Activated naive CD8-positive, alpha-beta T cell treated with anti-CD3 and anti-CD28 coated beads, Interleukin-2, amount 50 U/mL, for 16 hours (primary cell): ENCODE data around the gene NUTF2.
"Not testable (repeated sequence)": the region's sequence is repeated elsewhere in the genome, so short reads cannot be mapped to it uniquely, and the experiment has no call there.

ENCODE experiments used
- DNase-seq: peaks from one replicate; pipeline ENCODE4 v3.0.0-alpha.2; 2020; ENCODE audit warnings: low read depth, low spot score

Gene NUTF2

DNA sequence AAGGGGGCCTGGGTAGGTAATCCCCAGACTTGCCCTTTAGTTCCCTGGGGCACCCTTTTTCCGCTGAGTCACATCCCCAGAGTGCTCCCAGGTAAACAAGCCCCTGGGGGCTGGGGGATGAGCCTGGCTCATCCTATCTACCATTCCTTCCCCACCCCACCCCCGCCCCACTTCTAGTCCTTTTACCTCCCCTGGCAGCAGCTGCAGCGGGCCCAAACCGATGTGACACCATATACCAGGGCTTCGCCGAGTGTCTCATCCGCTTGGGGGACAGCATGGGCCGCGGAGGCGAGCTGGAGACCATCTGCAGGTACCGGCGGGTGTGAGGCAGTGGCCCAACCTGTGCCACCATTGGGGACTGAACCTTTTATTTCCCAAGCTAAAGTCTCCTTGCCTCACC, 38.8 kb downstream of the NUTF2 start:
- no peak for DNase-seq

DNA sequence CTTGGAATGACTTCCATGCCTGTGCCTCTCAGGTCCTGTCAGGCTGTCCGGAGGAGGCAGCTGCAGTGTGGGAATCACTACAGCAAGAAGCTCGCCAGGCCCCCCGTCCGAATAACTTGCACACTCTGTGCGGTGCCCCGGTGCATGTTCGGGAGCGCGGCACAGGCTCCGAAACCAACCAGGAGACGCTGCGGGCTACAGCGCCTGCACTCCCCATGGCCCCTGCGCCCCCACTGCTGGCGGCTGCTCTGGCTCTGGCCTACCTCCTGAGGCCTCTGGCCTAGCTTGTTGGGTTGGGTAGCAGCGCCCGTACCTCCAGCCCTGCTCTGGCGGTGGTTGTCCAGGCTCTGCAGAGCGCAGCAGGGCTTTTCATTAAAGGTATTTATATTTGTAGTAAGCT, 39.2 kb downstream of the NUTF2 start:
- DNase-seq, result no peak

DNA sequence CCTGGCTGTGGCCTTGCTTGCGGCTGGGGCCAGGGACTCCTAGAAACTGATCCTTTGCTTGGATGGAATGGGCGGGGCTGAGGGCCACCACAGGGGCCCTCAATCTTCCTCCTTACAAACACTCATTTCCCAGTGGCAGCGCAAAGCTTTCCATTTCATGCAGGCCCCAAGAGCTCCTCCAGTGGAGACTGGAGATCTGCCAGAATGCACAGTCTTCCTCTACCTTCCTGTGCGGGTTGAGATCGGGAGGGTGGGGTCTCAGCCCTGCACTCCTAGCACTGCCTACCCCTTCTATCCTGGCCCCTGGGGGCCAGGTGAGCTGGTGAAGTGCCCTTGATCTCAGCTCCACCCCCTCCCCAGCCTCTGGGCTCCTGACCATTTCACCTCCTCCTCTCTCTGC, 39.7 kb downstream of the NUTF2 start:
- no peak for DNase-seq

DNA sequence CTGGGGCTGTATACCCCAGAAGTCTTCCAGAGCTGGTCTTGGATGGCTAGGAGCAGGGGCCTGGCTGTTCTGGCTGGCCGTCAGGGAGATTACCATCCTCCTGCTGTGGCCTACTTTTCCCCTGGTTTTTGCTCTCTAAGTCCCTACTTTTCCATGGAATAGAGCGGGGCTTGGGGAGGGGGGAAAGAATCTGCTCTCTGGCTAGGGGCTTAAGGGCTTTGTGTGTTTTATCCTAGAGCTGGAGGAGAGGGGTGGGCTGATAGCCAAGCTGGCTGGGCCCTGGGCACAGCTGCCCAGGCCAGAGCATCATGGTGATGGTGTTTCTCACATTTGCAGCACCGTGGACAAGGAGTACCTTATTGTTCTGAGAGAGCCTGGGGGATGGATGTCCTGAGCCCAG, 41.6 kb downstream of the NUTF2 start:
- no peak for DNase-seq

DNA sequence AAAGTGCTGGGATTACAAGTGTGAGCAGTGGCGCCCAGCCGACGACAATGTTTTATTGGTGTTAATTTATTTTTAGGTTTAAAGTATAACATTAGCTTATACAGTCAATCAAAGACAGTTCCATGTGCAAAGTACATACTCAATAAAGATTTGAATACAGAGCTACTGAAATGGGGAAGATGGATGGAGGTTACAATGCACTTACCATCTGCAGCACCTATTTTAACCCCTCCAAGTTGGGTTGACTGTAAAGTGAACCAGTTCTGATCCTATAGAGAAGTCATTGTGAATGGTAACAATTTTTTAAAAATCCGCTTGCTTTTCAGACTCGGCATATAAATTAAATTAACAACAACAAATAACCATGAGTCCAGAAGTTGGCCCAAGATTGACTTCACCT, 45.6 kb downstream of the NUTF2 start:
- no peak for DNase-seq

DNA sequence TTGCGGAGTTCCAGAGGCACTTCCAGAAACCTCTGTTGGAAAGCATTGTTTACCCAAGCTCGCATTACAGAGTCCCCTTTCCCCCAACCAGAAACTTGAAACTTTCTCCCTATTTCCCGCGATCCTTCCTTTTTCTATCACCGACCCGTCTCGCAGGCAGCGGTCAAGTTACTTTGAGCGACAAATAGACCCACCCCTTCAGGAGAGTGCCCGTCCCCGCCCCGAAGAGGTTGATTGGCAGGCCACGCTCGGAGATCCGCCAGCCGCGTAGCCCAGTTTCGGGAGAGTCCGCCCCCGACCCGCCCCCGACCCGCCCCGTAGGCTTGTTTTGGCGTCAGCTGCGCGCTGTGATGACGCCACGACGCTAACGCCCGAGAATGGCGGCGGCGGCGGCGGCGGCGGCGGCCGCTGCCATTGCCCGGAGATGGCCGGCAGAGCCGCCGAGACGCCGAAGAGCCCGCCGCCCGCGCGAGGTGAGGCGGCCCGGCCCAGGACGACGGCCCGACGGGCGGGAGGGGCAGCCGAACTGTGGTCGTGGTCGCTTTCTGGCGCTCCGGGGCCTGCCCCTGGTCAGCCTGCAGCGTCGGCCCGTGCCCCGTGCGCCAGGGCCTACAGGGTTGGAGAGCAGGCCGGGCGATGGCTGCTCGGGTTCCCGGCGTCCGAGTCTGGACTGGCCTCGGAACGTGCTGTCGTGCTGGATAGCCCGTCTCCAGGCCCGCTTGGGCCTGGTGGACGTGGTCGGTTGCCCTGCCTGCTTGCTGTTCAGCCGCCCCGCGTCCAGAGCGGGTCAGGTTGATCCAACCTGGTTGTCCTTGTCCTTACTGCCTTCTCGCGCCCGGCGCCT, 46.4 kb downstream of the NUTF2 start, which contains the start of gene PSKH1:
TSS of gene PSKH1 (plus strand) at position 356 of the 844 bp plus-strand sequence. CDS start 15,496 bp downstream, outside the sequence.
- DNase-seq, result peak; percentile 88

DNA sequence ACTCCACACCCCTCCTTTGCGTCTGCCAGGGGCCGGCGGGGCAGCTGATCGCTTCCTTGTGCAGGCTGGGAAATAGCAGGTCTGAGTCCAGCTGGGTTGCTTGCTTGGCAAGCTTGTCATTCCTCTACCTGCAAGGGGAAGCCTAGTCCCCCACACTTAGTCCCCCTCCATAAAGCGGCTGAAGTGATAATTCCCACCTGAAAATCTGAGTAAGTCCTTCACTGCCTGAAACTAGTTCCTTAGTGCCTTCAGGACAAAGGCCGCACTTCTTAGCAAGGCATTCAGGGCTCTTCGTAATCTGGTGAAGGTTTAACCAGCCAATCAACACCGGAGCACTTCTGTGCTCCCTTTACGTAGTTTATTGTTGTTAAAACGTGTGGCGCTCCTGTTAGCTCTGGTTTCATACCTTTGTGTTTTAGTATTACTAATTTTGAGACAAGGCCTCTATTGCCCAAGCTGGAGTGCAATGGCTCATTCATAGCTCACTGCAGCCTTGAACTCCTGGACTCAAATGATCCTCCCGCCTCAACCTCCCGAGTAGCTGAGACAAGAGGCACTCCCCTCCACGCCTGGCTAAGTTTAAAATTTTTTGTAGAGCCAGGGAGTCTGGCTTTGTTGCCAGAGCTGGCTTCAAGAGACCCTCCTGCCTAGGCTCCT, 47.1 kb downstream of the NUTF2 start:
- no peak for DNase-seq

DNA sequence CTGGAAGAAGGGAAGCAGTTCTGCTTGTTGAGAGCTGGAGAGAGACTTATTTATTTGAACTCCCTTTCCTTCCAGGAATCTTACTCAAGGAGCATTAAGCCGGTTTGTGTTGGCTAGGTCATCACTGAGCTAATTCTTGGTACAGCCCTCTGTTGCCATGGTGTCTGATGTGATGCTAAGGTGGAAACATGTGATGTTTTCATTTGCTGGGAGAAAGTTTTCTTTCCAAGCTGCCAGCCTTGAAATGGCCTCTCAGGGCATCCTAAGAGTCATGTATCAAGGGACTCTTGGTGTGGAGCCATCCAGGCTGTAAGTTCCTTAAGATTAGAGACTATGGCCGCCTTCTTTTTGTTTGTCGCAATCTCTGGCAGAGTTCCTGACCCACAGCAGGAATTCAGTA, 50.5 kb downstream of the NUTF2 start:
- DNase-seq, result no peak

DNA sequence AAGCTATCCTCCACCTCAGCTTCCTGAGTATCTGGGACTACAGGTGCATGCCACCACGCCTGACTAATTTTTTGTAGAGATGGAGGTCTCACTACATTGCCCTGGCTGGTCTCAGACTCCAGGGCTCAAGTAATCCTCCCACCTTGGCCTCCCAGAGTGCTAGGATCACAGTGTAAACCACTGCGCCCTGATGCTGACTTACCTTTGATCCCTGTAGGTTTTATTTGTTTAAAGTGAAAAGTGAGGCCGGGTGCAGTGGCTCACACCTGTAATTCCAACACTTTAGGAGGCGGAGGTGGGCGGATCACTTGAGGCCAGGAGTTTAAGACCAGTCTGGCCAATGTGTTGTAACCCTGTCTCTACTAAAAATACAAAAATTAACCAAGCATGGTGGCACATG, 55.0 kb downstream of the NUTF2 start:
- DNase-seq, result no peak

DNA sequence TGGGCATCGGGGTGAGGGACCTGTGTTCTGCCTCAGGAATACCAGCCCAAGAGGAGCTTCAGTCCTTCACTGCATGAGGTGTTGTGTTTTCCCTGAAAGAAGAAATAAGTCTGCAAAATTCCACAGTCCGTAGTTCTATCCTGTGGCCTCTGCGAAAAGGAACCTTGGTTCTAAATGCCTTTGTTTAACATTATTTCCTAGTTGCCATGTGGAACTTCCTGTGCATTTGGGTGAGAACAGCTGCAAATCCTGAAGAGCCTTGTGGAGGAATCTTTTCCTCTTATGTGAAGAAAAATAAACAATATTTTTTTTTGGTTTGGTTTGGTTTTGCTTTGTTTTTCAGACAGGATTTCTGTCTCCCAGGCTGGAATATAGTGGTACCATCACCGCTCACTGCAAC, 56.1 kb downstream of the NUTF2 start:
- DNase-seq, result no peak

DNA sequence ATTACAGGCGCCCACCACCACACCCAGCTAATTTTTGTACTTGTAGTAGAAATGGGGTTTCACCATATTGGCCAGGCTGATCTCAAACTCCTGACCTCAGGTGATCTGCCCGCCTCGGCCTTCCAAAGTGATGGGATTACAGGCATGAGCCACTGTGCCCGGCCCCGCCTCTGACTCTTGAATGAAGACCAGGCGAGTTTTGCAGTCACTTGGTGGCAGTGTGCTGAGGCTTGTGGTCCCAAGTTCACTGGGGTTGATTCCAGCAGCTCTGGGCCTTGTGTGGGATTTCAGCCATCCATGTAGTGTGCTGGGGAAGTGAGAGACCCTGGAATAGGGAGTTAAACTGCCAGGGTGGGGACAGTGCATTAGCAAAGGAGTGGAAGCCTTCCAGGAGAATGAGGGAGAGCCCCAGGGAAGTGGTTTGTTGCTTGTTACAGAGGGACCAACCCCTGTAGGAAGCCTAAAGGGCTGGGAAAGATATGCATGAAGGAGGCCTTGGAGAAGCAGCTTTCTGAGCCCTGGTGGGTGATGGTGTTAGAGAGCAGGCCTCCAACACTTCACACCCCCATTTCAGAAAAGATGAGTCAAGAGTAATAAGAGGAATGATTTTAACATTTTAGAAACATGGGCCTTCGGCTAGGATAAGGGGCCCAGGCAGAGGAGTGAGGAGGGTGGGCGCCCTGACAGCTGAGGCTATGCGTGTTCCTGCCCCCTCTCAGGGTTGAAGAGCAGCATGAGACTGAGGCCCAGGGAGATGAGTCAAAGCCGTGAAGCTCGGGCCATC, 60.9 kb downstream of the NUTF2 start:
- DNase-seq, result no peak

DNA sequence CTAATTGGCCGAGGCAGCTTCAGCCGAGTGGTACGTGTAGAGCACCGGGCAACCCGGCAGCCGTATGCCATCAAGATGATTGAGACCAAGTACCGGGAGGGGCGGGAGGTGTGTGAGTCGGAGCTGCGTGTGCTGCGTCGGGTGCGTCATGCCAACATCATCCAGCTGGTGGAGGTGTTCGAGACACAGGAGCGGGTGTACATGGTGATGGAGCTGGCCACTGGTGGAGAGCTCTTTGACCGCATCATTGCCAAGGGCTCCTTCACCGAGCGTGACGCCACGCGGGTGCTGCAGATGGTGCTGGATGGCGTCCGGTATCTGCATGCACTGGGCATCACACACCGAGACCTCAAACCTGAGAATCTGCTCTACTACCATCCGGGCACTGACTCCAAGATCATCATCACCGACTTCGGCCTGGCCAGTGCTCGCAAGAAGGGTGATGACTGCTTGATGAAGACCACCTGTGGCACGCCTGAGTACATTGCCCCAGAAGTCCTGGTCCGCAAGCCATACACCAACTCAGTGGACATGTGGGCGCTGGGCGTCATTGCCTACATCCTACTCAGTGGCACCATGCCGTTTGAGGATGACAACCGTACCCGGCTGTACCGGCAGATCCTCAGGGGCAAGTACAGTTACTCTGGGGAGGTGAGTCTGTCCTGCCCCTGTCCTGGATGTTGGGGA, 62.5 kb downstream of the NUTF2 start:
- DNase-seq, result no peak

DNA sequence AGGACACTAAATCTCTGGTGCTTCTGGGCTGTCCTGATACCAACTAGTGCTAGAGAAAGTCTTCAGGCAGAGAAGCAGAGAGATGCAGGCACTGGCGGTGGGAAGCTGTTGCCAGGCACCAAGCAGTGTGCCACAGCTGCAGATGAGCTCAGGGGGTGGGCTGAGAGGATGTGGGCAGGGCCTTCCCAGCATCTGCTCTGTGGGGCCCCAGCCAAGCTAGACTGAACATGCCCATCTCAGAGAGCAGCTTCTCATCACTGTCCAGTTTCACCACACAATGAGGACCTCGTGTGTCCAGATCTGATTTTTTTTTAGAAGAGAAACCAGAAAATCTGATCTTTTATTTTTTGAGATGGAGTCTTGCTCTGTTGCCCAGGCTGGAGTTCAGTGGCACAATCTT, 63.4 kb downstream of the NUTF2 start:
- DNase-seq, result no peak

DNA sequence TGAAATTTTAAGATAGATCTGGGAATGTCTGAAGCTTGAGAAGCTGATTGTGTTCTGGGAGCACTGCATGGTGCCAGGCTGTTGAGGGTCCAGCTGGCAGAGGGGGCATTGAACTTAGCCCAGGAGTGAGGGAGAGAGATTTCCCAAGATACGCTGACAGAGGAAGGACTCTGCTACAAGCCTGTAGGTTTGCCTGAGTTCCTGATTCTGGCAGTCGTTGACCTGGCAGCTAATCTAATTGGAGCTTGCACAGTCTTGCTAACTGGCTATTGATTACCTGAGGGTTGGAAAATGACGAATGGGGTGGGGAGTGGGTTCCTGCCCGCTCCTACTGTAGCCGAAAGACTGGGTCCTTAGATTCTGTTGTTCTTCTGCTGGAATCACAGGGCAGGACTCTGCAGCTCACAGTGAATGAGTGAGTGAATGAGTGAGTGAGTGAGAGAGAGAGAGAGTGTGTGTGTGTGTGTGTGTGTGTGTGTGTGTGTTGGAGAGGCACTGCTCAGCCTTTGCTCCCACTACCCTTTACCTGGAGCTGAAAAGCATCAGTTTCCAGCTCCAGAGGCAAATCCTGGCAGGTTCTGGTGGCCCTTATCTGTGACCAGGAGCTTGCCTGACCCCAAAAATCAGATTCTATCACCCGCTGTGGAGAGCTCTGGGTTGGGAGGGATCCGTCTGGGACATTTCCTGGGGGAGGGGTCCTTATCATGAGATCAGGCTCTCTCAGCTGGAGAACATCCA, 68.2 kb downstream of the NUTF2 start:
- DNase-seq, result no peak

DNA sequence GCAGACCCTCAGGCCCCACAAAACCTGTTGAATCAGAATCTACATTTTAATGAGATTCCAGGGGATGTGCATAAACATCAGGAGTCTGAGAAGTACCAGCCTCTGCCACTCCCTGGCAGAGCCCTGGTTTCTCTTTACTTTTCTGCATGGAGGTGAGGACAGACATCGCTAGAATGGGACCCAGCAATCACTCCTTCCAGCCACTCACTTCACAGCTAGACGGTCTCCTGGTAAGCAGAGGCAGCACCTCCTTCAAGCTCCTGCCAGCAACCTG, 68.7 kb downstream of the NUTF2 start:
- not testable (repeated sequence) for DNase-seq

DNA sequence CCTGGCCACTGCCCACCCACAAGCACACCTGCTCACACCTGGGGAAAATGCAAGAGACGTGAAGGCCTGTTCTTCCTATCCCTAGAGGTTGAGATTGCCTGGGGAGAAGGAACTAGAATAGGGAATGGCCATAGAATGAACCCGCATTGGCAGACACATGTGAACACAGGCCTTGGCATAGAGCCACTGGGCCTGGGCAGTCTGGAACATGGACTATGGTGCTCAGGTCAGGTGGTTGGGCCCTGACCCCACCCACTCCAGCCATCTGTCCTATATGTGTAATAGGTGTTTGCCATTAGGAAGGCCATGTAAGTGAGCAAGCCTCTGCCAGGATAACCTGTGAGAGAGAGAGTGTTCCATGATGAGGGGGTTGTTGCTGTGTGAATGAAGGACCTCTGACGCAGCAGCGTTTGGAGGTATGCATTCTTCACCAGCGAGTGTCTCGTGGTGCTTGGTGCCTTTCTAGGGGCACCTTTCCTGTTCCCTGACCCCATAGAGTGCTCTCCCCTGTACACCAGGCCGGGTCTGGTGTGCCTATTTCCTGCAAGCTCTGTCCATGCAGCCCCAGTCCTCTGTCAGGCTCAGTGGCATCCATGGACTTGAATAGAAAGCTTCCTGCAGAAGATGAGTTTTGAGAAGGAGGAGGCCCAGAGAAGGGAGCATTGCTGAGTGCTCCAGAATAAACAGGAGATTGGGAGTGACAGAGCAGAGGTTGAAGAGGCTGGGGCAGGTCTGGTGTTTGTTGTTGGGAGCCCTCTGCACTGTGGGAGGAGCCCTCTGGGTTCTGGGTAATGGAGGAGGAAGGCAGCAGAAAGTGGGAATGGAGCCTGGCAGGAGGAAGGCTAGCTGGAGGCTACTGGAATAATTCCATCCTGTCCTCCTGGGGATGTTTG, 69.3 kb downstream of the NUTF2 start:
- no peak for DNase-seq

DNA sequence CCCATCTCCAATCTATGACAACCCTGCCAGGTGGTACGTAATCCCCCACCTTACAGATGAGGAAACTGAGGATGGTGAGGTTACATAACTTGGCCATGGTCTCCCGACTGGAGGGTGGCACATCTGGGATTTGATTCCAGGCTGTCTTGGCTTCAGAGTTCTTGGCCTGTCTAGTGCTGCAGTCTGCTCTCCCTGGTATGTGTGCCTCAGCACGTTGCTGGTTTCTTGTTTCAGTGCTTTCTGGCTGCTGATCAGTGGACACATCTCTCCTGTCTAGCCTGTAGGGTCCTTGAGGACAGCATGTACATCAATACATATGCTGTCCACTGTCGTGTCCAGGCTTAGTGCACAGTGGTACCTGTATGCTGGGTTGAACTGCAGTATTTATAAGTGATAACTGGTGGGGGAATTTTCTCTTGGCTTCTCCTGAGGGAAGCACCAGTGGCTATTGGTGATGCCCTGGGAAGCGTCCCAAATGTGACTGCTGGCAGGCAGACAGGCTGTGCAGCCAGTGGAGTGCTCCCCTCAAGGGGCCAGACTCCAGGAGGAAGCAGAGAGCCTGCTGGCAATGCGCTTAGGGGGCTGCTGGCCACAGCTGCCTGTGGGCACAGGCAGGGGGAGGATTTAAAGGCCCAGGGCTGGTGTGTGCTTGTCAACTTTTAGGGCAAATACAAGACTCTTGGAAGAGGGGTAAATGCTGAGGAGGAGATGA, 70.6 kb downstream of the NUTF2 start:
- no peak for DNase-seq

DNA sequence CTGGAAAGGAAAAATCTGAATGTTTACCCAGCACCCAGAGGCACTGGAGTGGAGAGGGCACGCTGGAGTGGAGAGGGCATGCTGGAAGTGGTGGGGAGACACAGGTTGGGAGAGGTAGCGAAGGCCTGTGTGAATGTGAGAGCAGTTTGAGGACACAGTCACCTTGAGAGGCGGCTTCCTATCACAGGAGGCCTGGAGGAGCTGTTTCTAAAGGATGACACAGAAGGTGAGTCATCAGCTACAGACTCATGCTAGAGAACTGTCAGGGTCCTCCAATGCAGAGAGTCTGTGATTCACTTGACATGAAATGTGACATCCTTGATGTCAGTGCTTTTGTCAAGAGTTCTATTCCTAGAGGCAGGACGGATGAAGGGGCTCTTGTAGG, 71.1 kb downstream of the NUTF2 start:
- DNase-seq, result no peak

DNA sequence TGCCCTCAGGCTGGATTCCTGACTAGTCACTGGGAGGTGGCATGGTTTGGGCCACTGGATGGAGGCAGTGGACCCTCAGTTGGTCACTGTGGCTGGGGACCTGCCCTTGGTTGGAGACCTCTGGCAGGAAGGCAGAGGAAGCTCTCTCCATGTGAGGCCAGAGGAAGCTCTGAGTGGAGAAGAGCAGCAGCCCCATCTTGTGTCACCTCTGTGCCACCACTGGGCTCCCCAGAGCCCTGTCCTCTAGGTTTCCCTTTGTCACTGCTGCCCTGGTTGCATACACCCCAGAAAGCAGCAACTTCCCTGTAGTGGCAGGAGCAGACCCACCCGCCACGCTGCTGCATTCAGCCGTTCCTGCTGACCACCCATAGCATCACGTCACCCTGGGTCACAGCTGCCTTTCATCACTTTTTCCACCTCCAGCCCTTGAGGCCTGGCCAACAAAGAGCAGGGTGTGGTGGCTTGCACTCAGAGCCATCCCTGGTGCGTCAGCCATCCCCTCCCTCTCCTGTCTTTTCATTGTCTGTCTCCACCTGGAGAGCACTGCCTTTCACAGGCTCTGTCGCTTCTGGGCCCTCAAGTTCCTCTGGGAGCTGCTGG, 73.0 kb downstream of the NUTF2 start:
- DNase-seq, result no peak
